Ishikawa (cell line): ENCODE data around the gene CERS6.

Experiments used
- FOXM1 ChIP-seq: IDR thresholded peaks from 2 replicates; pipeline ENCODE4 v1.6.1; 2012; ENCODE audit warnings: low read depth, borderline replicate concordance
- REST ChIP-seq: IDR thresholded peaks from 2 replicates; pipeline ENCODE4 v1.6.1; 2012; ENCODE audit warnings: low read depth, mild to moderate bottlenecking
- TAF1 ChIP-seq: IDR thresholded peaks from 2 replicates; pipeline ENCODE4 v1.6.1; 2012; ENCODE audit warnings: low read depth, mild to moderate bottlenecking

DNA sequence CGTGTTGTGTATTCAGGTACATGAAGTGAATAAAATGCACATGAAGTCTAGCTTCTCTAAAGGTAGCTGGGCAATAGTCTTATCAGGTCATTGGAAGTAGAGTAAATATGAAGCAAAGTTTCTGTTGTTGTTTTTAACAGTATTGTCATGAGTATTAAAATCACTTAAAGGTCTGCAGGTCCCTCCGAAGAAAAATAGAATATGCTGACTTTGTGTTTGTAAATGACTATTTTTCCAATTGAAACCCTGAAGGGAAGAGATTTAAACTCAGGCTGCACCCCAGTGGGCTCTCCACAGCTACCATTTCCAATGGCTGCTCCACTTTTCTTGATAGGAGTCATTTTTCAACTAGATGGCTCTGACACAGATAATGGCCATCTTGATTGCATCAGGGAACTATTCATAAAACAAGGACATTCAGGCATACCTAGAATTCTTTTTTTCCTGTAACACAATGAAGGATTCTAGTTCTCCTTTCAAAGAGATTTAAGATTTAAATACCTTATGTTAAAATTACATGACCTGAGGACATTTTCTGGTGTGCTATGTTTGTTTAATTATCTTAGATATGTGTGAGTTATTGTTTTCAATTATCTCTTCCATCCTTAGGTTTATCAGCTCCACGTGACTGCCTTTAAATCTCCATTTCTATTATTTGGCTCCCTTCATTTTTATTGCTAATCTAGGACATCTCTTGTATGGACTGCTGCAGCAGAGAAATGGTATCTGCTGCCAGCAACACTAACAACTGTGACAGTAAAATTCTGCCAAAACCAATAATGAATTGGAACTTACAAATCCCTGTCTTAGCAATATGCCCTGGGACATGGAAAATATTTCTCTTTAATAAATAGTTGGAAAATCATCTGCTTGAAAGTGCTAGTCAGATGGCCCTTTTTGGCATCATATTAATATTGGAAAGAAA is 197.2 kb downstream of the CERS6 start:
- no peak for TF ChIP-seq FOXM1
- TF ChIP-seq REST, result no peak
- TF ChIP-seq TAF1, result no peak
